PC-9 (cell line): ENCODE data around the gene ACTR5. TPM values are rescaled to one million over a fixed set of nuclear protein-coding genes. Genes with fewer than 3 reads are reported as not detected.

Experiments used
- BruUV-seq: library from RNA; stranded (reverse); fragments of 400-500 nt; replicated peaks from 2 replicates; lab custom pipeline; 2021; lab: Mats Ljungman, UMichigan
- CTCF ChIA-PET: fragments of 300-600 bp; sonication (Branson Sonifier 250); formaldehyde crosslinking; loops from one replicate; lab custom pipeline; 2022; ENCODE audit warnings: antibody characterized with exemption; lab: Charles Lee
- POLR2A ChIA-PET: fragments of 300-600 bp; sonication (Branson Sonifier 250); formaldehyde crosslinking; loops from one replicate; lab custom pipeline; 2022; ENCODE audit warnings: antibody characterized with exemption; ENCODE audit not compliant: unreplicated experiment; lab: Charles Lee
- DNase-seq, 2 experiments: peaks; one replicate each; pipeline versions ENCODE4 v3.0.0 to v3.0.0-alpha.2; 2015 to 2022; ENCODE audit warnings: mixed read lengths in 1 of 2
- H2AFZ ChIP-seq: fragments of 200-600 bp; sonication (generic); 2 replicates; pipeline ENCODE4 v1.8.1; 2017; ENCODE audit warnings: antibody characterized with exemption
- H3F3A ChIP-seq: fragments of 200-600 bp; sonication (generic); 2 replicates; pipeline ENCODE4 v1.8.1; 2017; ENCODE audit warnings: antibody characterized with exemption, mild to moderate bottlenecking, low read depth; ENCODE audit not compliant: insufficient read depth
- H3K27ac ChIP-seq: fragments of 200-600 bp; sonication (generic); 2 replicates; pipeline ENCODE4 v1.6.1; 2016; ENCODE audit warnings: mixed run types
- H3K27me3 ChIP-seq: fragments of 200-600 bp; sonication (generic); 2 replicates; pipeline ENCODE4 v1.6.1; 2016; ENCODE audit warnings: low read depth, mixed run types; ENCODE audit not compliant: insufficient read depth
- H3K36me3 ChIP-seq: fragments of 200-600 bp; sonication (generic); 2 replicates; pipeline ENCODE4 v1.6.1; 2016; ENCODE audit warnings: low read depth, mixed run types
- H3K4me1 ChIP-seq: fragments of 200-600 bp; sonication (generic); replicated peaks from 2 replicates; pipeline ENCODE4 v1.6.1; 2016; ENCODE audit warnings: mixed run types; ENCODE audit not compliant: insufficient read depth
- H3K4me2 ChIP-seq: fragments of 200-600 bp; sonication (generic); 2 replicates; pipeline ENCODE4 v1.6.1; 2017; ENCODE audit warnings: mixed run types
- H3K4me3 ChIP-seq: fragments of 200-600 bp; sonication (generic); 2 replicates; pipeline ENCODE4 v1.6.1; 2016; ENCODE audit warnings: mixed run types
- H3K79me2 ChIP-seq: fragments of 200-600 bp; sonication (generic); 2 replicates; pipeline ENCODE4 v1.6.1; 2017; ENCODE audit warnings: low read depth, mixed run types
- H3K9me2 ChIP-seq: fragments of 200-600 bp; sonication (generic); 2 replicates; pipeline ENCODE4 v1.8.1; 2017; ENCODE audit warnings: mild to moderate bottlenecking; ENCODE audit not compliant: insufficient read depth
- H3K9me3 ChIP-seq: fragments of 200-600 bp; sonication (generic); 2 replicates; pipeline ENCODE4 v1.8.1; 2016; ENCODE audit warnings: low read depth; ENCODE audit not compliant: insufficient read depth
- H4K20me1 ChIP-seq: fragments of 200-600 bp; sonication (generic); 2 replicates; pipeline ENCODE4 v1.8.1; 2017; ENCODE audit not compliant: insufficient read depth
- EZH2 ChIP-seq: fragments of 200-600 bp; sonication (generic); IDR thresholded peaks from 2 replicates; pipeline ENCODE4 v1.8.0; 2017; ENCODE audit warnings: antibody characterized with exemption, low read depth
- intact Hi-C: fragments of 100-400 bp; cut with micrococcal nuclease; formaldehyde crosslinking; loops from one replicate; pipeline ENCODE4 v1.10.0; 2022; ENCODE audit not compliant: unreplicated experiment
- total RNA-seq: library from RNA; stranded (reverse); gene quantifications from 2 replicates; pipeline ENCODE4 v1.2.3, GENCODE V29; 2021
- TF ChIP-seq, protein P1 (sequence below): fragments of 200-600 bp; sonication (generic); conservative IDR thresholded peaks from 2 replicates; pipeline ENCODE4 v1.6.1; 2017; ENCODE audit warnings: mixed run types, antibody characterized with exemption, mild to moderate bottlenecking, moderate library complexity

Gene ACTR5
- total RNA-seq, 1 experiment from 2014 or later = 7.8 TPM

DNA sequence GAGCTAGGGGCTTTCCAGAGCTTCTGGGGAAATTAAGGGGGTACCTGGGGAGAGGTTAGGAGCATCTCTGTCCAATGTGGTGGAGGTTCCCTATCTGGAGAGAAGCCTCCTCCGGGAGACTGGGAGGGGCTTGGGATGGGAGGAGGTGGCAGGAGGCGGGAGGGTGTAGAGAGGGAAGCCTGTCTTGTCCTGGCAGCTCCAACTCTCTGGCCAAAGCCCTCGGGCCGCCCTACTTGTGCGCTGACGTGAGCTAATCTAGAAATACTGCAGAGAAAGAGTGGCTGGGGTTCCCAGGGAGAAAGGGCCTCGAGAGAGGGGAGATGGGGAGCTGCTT, 25.6 kb upstream of the ACTR5 start:
- Histone ChIP-seq H2AFZ (no peak overlapping the region), H3K9me3 (no peaks in the 10 kb centered on the region), H3K4me2 (no peak overlapping the region), H3F3A (no peaks in the 10 kb centered on the region), H3K27ac (no peak overlapping the region), H3K27me3 (peaks cover 70% of the 10 kb centered on the region), H3K4me1 (no peaks in the 10 kb centered on the region), H4K20me1 (no peaks in the 10 kb centered on the region), H3K36me3 (no peaks in the 10 kb centered on the region), H3K79me2 (no peaks in the 10 kb centered on the region), H3K4me3 (no peak overlapping the region), H3K9me2 (no peaks in the 10 kb centered on the region)
- CTCF ChIA-PET = no interaction called here
- no TSS peak for BruUV-seq
- no peak for TF ChIP-seq EZH2
- TF ChIP-seq, protein P1, sequence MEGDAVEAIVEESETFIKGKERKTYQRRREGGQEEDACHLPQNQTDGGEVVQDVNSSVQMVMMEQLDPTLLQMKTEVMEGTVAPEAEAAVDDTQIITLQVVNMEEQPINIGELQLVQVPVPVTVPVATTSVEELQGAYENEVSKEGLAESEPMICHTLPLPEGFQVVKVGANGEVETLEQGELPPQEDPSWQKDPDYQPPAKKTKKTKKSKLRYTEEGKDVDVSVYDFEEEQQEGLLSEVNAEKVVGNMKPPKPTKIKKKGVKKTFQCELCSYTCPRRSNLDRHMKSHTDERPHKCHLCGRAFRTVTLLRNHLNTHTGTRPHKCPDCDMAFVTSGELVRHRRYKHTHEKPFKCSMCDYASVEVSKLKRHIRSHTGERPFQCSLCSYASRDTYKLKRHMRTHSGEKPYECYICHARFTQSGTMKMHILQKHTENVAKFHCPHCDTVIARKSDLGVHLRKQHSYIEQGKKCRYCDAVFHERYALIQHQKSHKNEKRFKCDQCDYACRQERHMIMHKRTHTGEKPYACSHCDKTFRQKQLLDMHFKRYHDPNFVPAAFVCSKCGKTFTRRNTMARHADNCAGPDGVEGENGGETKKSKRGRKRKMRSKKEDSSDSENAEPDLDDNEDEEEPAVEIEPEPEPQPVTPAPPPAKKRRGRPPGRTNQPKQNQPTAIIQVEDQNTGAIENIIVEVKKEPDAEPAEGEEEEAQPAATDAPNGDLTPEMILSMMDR = no peak
- POLR2A ChIA-PET = no interaction called here
- intact Hi-C loops = no loop called here
- DNase-seq = no peak

DNA sequence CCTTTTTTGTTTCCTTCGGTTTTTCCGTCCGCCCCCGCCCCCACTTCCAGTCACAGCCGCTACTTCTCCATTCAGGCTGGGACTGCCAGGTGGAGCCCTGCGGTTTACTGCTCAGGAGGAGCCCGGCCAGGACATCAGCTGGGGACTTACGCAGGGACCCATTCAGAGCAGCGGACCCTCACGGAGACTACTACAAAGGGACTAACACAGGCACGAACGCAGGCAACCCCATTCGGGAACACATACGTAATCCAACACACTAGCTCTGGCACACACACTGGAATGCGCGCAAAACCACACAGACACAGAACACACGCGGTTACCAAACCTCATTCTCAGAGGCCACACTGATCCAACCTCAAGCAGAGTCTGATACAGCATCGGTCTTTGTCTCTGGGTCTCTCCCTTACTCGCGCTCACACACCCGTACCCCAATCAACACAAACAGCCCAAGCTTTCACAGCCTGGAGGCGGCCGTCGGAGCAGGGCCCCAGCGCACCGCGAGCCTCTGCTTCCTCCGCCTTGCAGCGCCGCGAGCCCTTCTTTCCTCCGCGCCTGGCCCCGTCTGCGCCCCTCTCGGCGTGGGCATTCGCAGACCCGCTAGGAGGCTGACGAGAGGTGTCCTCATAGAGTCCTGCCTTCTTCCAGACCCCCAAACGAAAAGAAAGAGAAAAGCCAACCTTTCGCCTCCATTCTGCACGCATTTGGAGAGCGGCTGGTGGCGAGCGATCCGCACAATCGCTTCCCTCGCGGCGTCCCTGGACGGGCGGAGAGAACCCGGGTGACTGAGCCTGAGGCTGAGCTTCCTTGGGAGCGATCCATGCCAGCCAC, 25.0 kb upstream of the ACTR5 start:
- H3K27ac ChIP-seq = no peak overlapping the region
- DNase-seq = no peak
- no peaks in the 10 kb centered on the region for H3F3A ChIP-seq
- TF ChIP-seq EZH2 = no peak
- TF ChIP-seq, protein P1 = no peak
- intact Hi-C loops = no loop called here
- ChIA-PET POLR2A (no interaction called here), CTCF (no interaction called here)
- H3K36me3 ChIP-seq = no peaks in the 10 kb centered on the region
- no peak overlapping the region for H3K4me2 ChIP-seq
- no peaks in the 10 kb centered on the region for H3K9me2 ChIP-seq
- H2AFZ ChIP-seq = no peak overlapping the region
- H3K9me3 ChIP-seq = no peaks in the 10 kb centered on the region
- H3K27me3 ChIP-seq = peaks cover 64% of the 10 kb centered on the region
- BruUV-seq = no TSS peak
- no peaks in the 10 kb centered on the region for H3K4me1 ChIP-seq
- no peak overlapping the region for H3K4me3 ChIP-seq
- no peaks in the 10 kb centered on the region for H4K20me1 ChIP-seq
- H3K79me2 ChIP-seq = no peaks in the 10 kb centered on the region

DNA sequence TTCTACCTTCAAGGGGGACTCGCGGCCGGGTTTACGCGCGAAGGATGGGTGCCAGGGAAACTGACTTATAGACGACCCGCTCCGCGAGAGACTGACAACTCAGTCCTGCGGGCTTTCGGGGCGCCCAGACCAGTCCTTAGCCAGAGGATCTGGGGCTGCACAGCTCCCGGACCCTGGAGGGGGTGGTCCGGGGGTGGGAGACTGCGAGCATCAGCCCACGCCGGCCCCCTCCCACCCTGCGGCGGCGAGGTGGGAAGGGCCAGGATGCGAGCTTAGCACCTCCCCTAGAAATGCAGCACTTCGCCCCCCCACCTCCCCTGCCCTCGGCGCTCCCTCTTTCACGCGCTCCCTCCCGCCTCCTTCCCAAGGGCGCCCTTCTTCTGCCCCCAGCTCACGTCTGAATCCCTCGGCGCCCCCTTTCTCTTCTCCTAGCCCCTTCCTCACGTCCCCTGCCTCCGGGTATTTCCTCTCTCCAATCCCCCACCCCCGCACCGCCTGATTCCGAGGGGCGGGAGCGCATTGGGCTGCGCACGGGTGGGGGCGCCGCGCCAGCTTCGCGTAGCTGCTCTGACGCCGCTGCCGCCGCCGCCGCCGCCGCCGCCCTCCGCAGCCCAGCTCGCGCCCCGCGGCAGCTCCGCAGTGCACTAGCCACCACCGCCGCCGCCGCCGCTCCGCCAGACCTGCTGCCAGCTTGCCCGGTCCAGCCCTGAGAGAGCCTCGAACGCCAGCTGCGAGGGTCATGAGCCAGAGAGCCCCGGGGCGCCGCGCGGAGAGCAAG, 24.2 kb upstream of the ACTR5 start, which contains the start of gene SLC32A1:
TSS of gene SLC32A1 (plus strand) at position 639 of the 778 bp plus-strand sequence. CDS start 239 bp downstream, outside the sequence.
- POLR2A ChIA-PET = interaction anchor here (0.6 kb wide), 1 partner anchor 795 kb away, joined by 3 read pairs; no protein-coding TSS in a partner anchor
- no peaks in the 10 kb centered on the region for H3K9me3 ChIP-seq
- H2AFZ ChIP-seq = no peak within 1 kb of the TSS
- TF ChIP-seq, protein P1 = no peak
- TF ChIP-seq EZH2 = no peak
- H3K9me2 ChIP-seq = no peaks in the 10 kb centered on the region
- no peaks in the 10 kb centered on the region for H3K79me2 ChIP-seq
- H3K4me2 ChIP-seq = no peak within 1 kb of the TSS
- no peaks in the 10 kb centered on the region for H3F3A ChIP-seq
- peaks cover 59% of the 10 kb centered on the region for H3K27me3 ChIP-seq
- no peak within 1 kb of the TSS for H3K27ac ChIP-seq
- H3K4me1 ChIP-seq = no peaks in the 10 kb centered on the region
- intact Hi-C loops = no loop called here
- BruUV-seq = no TSS peak
- no peaks in the 10 kb centered on the region for H3K36me3 ChIP-seq
- no peak within 1 kb of the TSS for H3K4me3 ChIP-seq
- CTCF ChIA-PET = no interaction called here
- no peak for DNase-seq
- H4K20me1 ChIP-seq = no peaks in the 10 kb centered on the region
